Tibial artery (tissue), 4 donors: ENCODE measurements around the gene ACY1.

Experiments
- DNase-seq, 2 donors: peaks; one replicate each; pipeline ENCODE4 v3.0.0-alpha.2; 2019
- H3K27ac ChIP-seq, 2 donors: fragments of 200-600 bp; sonication (generic) in 1 of 2; 1 replicate in 1 of 2; 2 replicates in 1 of 2; pipeline ENCODE4 v1.5.1; 2018 to 2019; ENCODE audit warnings: mild to moderate bottlenecking in 1 of 2
- H3K27me3 ChIP-seq, 2 donors: fragments of 200-600 bp; sonication (generic) in 1 of 2; one replicate each; pipeline versions ENCODE4 v1.5.1 to v1.6.0; 2016 to 2019
- H3K36me3 ChIP-seq, 3 donors: fragments of 200-600 bp; sonication (generic) in 2 of 3; one replicate each; pipeline ENCODE4 v1.5.1; 2016 to 2019; ENCODE audit warnings: mild to moderate bottlenecking in 2 of 3
- H3K4me1 ChIP-seq, 4 donors: fragments of 200-600 bp; sonication (generic) in 2 of 4; 1 replicate in 3 of 4; 2 replicates in 1 of 4; pipeline ENCODE4 v1.5.1; 2016 to 2019
- H3K4me3 ChIP-seq, 2 donors: fragments of 200-600 bp; sonication (generic) in 1 of 2; 1 replicate in 1 of 2; 2 replicates in 1 of 2; pipeline ENCODE4 v1.5.1; 2018 to 2019; ENCODE audit warnings: mild to moderate bottlenecking in 2 of 2
- H3K9me3 ChIP-seq, 3 donors: fragments of 200-600 bp; sonication (generic) in 1 of 3; one replicate each; pipeline ENCODE4 v1.5.1; 2016 to 2019
- CTCF ChIP-seq, 2 experiments: fragments of 200-600 bp in 1 of 2; fragments of 450-650 bp in 1 of 2; IDR thresholded peaks; one replicate each; pipeline ENCODE4 v1.5.1; 2017 to 2019; ENCODE audit warnings: antibody characterized with exemption in 2 of 2, mild to moderate bottlenecking in 1 of 2, moderate library complexity in 1 of 2
- intact Hi-C: fragments of 100-400 bp; cut with DNase I; formaldehyde crosslinking; loops from one replicate; pipeline ENCODE4 v1.15.0; 2023; ENCODE audit warnings: low total_unique reads

ACY1 gene

GRCh38 chr3:52021489-52022268, 38.3 kb downstream of the ACY1 start:
- no peaks in the 10 kb centered on the region for H3K36me3 ChIP-seq
- H3K27ac ChIP-seq = peak overlapping the region; percentile 84 to 92
- TF ChIP-seq CTCF (IDR thresholded peaks at IDR 0.05) = no peak
- H3K9me3 ChIP-seq = no peaks in the 10 kb centered on the region
- H3K4me3 ChIP-seq = no peak overlapping the region
- peaks cover 0 to 99% (median 91%) of the 10 kb centered on the region in 4 donors for H3K4me1 ChIP-seq
- H3K27me3 ChIP-seq = no peaks in the 10 kb centered on the region
- peak; percentile 42 to 78 for DNase-seq
- intact Hi-C loops = no loop called here

- Histone ChIP-seq H3K9me3 (no peaks in the 10 kb centered on the region), H3K4me1 (peaks cover 0 to 91% (median 83%) of the 10 kb centered on the region in 4 donors), H3K27ac (peak overlapping the region; percentile 84 to 92), H3K27me3 (no peaks in the 10 kb centered on the region), H3K4me3 (peak overlapping the region; percentile 35 to 41), H3K36me3 (no peaks in the 10 kb centered on the region)
- peak in 1 of 2 experiments; percentile 23 for TF ChIP-seq CTCF (IDR thresholded peaks at IDR 0.05)
- intact Hi-C loops = no loop called here
- DNase-seq = peak; percentile 48 to 84
These were observed 39.2 kb downstream of the ACY1 start for GRCh38 chr3:52022323-52023100.

GRCh38 chr3:52023101-52023770, 39.9 kb downstream of the ACY1 start:
- H3K4me1 ChIP-seq = peaks cover 0 to 84% (median 78%) of the 10 kb centered on the region in 4 donors
- no peak for TF ChIP-seq CTCF (IDR thresholded peaks at IDR 0.05)
- H3K4me3 ChIP-seq = peak overlapping the region; percentile 35 to 41
- peak overlapping the region; percentile 84 to 92 for H3K27ac ChIP-seq
- no peaks in the 10 kb centered on the region for H3K36me3 ChIP-seq
- no peaks in the 10 kb centered on the region for H3K27me3 ChIP-seq
- intact Hi-C loops = no loop called here
- H3K9me3 ChIP-seq = no peaks in the 10 kb centered on the region
- no peak for DNase-seq

GRCh38 chr3:52023860-52024764, 40.8 kb downstream of the ACY1 start:
- intact Hi-C loops = no loop called here
- H3K4me3 ChIP-seq = peak overlapping the region; percentile 35 to 41
- H3K27ac ChIP-seq = peak overlapping the region; percentile 84 to 92

More at GRCh38 chr3:52023860-52024764, 40.8 kb downstream of the ACY1 start:
- no peaks in the 10 kb centered on the region for H3K9me3 ChIP-seq
- peaks cover 0 to 75% (median 69%) of the 10 kb centered on the region in 4 donors for H3K4me1 ChIP-seq
- no peaks in the 10 kb centered on the region for H3K27me3 ChIP-seq
- H3K36me3 ChIP-seq = no peaks in the 10 kb centered on the region
- TF ChIP-seq CTCF (IDR thresholded peaks at IDR 0.05) = no peak
- no peak for DNase-seq
